OCI-LY7 (cell line): Measurements from ENCODE around the gene TIMMDC1.

Experiments
- CTCF ChIP-seq: fragments of 200-600 bp; sonication (generic); conservative IDR thresholded peaks from 2 replicates; pipeline ENCODE4 v1.5.1; 2014; ENCODE audit warnings: mild to moderate bottlenecking, antibody characterized with exemption, low read length, moderate library complexity, mixed read lengths
- EZH2phosphoT487 ChIP-seq: fragments of 200-600 bp; sonication (generic); IDR thresholded peaks from 2 replicates; pipeline ENCODE4 v1.6.1; 2018; ENCODE audit warnings: low read depth, borderline replicate concordance, mild to moderate bottlenecking, mixed run types, antibody characterized with exemption, low read length, moderate library complexity, mixed read lengths

DNA sequence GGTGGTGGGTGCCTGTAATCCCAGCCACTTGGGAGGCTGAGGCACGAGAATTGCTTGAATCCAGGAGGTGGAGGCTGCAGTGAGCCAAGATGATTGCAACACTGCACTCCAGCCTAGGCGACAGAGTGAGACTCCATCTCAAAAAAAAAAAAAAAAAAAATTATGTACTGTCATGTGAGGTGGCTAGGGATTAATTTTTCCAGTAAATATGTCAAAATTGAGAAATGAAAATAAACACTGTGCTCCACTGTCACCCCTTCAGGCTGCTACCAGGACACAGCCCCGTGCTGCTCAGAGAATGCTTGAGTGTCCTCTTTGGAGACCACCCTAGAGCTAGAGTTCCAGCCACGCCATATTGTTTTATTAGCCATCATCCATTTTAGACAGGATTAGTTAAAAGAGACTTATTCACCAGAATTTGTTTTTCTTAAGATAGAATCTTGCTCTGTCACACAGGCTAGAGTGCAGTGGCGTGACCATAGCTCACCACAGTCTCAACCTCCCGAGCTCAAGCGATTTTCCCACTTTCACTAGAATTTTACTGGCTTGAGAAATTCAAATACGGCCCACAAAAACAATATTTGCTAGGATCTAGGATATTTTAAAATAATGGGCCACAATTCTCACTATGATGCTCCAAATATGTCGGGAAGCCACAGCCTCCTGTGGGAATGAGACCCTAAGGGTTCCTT lies 60.4 kb downstream of the TIMMDC1 start:
- TF ChIP-seq CTCF (no peak), EZH2phosphoT487 (no peak)
